Activated CD4-positive, alpha-beta memory T cell treated with anti-CD3 and anti-CD28 coated beads, Interleukin-2, amount 10 ng/mL, durations not matched to agents 7 days and 5 days (primary cell): ENCODE measurements around the gene SHB. TPM values are rescaled to one million over a fixed set of nuclear protein-coding genes. Genes with fewer than 3 reads are reported as not detected.

ENCODE experiments used
- CTCF ChIA-PET: fragments of 350-600 bp; sonication (Branson Sonifier 250); formaldehyde crosslinking; loops from one replicate; lab custom pipeline; 2021; ENCODE audit warnings: antibody characterized with exemption, inconsistent platforms; lab: Charles Lee
- POLR2A ChIA-PET: fragments of 350-600 bp; sonication (Branson Sonifier 250); formaldehyde crosslinking; loops from one replicate; lab custom pipeline; 2021; ENCODE audit warnings: antibody characterized with exemption; lab: Charles Lee
- DNase-seq: peaks from one replicate; pipeline ENCODE4 v3.0.0-alpha.2; 2020
- H3K27ac Mint-ChIP-seq: one replicate; pipeline ENCODE4 v1.8.0; 2021; ENCODE audit warnings: mild to moderate bottlenecking, mixed read lengths
- H3K27me3 Mint-ChIP-seq: one replicate; pipeline ENCODE4 v1.8.0; 2021; ENCODE audit warnings: mixed read lengths
- H3K36me3 Mint-ChIP-seq: one replicate; pipeline ENCODE4 v1.8.0; 2021; ENCODE audit warnings: low read depth, mixed read lengths
- H3K4me1 Mint-ChIP-seq: one replicate; pipeline ENCODE4 v1.8.0; 2021; ENCODE audit warnings: mixed read lengths
- H3K4me3 Mint-ChIP-seq: one replicate; pipeline ENCODE4 v1.8.0; 2021; ENCODE audit warnings: mild to moderate bottlenecking, mixed read lengths
- H3K9me3 Mint-ChIP-seq: one replicate; pipeline ENCODE4 v1.8.0; 2021; ENCODE audit warnings: mixed read lengths
- total RNA-seq, 2 experiments: library from RNA; stranded (reverse); gene quantifications; one replicate each; pipeline ENCODE4 v1.2.3, GENCODE V29; 2021

The SHB gene
- total RNA-seq, 2 experiments from 2014 or later = 0.93 to 1.0 TPM

DNA sequence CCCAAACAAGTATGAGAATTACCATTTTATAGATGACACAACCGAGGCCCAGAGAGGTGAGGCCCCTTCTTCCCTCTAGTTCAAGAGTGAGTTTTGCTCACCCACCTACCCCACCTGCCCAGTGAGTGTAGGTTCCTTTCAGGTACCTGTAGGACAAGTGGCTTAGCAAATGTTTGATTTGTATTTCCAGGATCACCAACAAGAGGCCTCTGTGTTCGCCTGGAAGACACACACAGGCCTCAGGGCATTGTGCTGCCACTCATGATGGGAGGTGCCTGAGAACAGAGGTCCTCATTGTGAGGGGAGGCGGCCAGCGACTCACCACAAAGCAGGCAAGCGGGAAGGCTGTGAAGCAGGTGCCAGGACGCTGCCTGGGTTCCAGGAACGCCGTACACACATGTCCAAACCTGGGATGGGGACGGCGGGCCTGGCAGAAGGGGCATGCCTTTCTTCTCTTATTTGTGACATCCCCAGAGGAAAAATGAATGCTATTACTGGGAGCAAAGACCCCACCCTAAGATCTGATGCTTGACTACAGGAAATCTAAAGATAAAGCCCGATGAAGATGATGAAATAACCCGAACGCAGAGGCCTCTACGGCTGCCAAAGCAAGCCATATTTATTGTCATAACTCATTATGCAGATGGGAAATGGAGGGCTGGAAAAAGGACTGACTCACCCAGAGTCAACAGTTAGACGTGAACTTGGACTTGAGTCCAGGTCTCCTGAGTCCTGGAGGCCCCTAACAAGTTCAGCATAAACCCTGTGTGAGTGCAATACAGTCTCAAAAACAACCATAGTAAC lies 104.9 kb downstream of the SHB start:
- peaks cover 14% of the 10 kb centered on the region for H3K4me1 Mint-ChIP-seq
- no peaks in the 10 kb centered on the region for H3K27me3 Mint-ChIP-seq
- H3K36me3 Mint-ChIP-seq = no peaks in the 10 kb centered on the region
- CTCF ChIA-PET = no interaction called here
- H3K4me3 Mint-ChIP-seq = no peak overlapping the region
- H3K9me3 Mint-ChIP-seq = no peaks in the 10 kb centered on the region
- POLR2A ChIA-PET = interaction anchor here (1.2 kb wide), 1 partner anchor 17 kb away, joined by 3 read pairs; no protein-coding TSS in a partner anchor
- DNase-seq = no peak
- H3K27ac Mint-ChIP-seq = no peak overlapping the region

GRCh38 chr9:37961351-37961750 lies 107.7 kb downstream of the SHB start:
- Mint-ChIP-seq H3K27me3 (no peaks in the 10 kb centered on the region), H3K4me3 (no peak overlapping the region), H3K9me3 (no peaks in the 10 kb centered on the region), H3K36me3 (no peaks in the 10 kb centered on the region), H3K27ac (no peak overlapping the region), H3K4me1 (peaks cover 14% of the 10 kb centered on the region)
- no peak for DNase-seq
- POLR2A ChIA-PET = no interaction called here
- CTCF ChIA-PET = no interaction called here

DNA sequence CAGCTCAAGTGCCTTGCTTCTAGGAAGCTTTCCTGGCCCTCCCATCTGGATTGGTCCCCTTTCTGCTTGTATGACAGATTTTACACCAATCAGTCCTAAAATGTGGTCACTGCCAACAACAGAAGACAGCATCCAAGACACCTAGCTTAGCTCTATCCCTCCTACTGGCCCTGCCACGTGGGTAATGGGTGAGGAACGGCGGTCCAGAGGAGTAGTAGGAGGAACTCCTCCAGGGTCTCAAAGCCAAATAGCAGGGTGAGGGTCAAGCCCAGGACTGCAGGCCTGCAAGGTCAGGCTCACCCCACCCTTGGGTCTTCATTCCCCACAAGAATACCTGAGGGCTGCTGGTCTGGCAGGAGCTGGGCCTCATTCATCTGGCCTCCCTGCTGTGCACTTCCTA lies 108.4 kb downstream of the SHB start:
- CTCF ChIA-PET = no interaction called here
- DNase-seq = no peak
- Mint-ChIP-seq H3K9me3 (no peaks in the 10 kb centered on the region), H3K27ac (no peak overlapping the region), H3K4me3 (no peak overlapping the region), H3K4me1 (peaks cover 13% of the 10 kb centered on the region), H3K36me3 (no peaks in the 10 kb centered on the region), H3K27me3 (no peaks in the 10 kb centered on the region)
- POLR2A ChIA-PET = no interaction called here

DNA sequence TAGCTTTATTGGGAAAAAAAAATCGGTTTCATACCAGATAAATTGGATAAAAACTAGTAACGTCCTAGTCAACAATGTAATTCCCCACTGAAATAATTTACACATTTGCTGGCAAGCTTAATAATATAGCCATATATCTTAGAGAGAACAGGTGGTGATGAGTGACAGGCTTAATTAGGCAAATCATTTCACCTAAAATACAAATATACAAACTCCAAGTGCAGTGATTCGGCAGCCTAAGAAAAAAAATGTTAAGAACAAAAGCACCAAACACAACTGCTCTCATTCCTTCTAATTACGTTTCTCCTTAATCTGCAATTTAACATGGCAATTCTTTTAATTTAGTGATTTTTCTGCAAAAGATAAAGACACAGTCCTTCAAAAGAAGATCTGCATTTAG lies 109.1 kb downstream of the SHB start:
- Mint-ChIP-seq H3K9me3 (no peaks in the 10 kb centered on the region), H3K4me3 (no peak overlapping the region), H3K27me3 (no peaks in the 10 kb centered on the region), H3K36me3 (no peaks in the 10 kb centered on the region), H3K4me1 (peaks cover 14% of the 10 kb centered on the region), H3K27ac (no peak overlapping the region)
- DNase-seq = no peak
- POLR2A ChIA-PET = no interaction called here
- CTCF ChIA-PET = interaction anchor here (1.5 kb wide), 1 partner anchor 46 kb away, joined by 5 read pairs; no protein-coding TSS in a partner anchor

DNA sequence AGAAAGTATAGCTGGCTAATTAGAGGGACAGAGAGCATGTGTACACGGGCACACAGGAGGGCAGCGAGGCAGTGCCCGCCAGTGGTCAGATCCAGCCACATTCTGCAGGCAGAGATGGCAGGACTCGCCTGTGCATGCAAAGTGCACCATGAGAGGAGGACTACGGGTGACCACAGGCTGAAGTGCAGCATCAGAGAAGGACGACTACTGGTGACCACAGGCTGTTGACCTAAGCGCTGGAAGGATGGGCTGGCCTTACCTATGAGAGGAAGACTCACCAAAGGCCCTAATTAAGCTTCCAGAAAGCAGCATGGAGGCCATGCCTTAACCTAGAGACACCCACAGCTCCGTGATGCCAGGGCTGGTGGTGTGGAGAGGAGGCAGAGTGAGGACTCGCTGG lies 110.9 kb downstream of the SHB start:
- Mint-ChIP-seq H3K4me1 (peaks cover 28% of the 10 kb centered on the region), H3K36me3 (no peaks in the 10 kb centered on the region), H3K27ac (no peak overlapping the region), H3K9me3 (no peaks in the 10 kb centered on the region), H3K27me3 (no peaks in the 10 kb centered on the region), H3K4me3 (no peak overlapping the region)
- ChIA-PET CTCF (no interaction called here), POLR2A (no interaction called here)
- no peak for DNase-seq

DNA sequence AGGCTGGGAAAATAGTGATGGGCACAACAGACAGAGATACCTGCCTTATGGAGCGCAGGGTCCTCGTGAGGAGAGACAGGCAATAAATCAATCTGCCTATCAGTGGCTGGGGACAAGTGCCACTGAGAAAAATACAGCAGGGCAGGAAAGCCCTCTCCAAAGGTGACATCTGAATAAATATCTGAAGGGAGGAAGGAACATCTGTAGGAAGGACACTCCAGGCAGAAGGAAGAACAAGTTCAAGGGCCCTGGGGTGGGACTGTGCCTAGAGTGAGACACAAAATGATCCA lies 111.4 kb downstream of the SHB start:
- Mint-ChIP-seq H3K4me1 (peaks cover 34% of the 10 kb centered on the region), H3K4me3 (no peak overlapping the region), H3K27ac (no peak overlapping the region), H3K9me3 (no peaks in the 10 kb centered on the region), H3K27me3 (no peaks in the 10 kb centered on the region), H3K36me3 (no peaks in the 10 kb centered on the region)
- DNase-seq = no peak
- ChIA-PET CTCF (no interaction called here), POLR2A (no interaction called here)

DNA sequence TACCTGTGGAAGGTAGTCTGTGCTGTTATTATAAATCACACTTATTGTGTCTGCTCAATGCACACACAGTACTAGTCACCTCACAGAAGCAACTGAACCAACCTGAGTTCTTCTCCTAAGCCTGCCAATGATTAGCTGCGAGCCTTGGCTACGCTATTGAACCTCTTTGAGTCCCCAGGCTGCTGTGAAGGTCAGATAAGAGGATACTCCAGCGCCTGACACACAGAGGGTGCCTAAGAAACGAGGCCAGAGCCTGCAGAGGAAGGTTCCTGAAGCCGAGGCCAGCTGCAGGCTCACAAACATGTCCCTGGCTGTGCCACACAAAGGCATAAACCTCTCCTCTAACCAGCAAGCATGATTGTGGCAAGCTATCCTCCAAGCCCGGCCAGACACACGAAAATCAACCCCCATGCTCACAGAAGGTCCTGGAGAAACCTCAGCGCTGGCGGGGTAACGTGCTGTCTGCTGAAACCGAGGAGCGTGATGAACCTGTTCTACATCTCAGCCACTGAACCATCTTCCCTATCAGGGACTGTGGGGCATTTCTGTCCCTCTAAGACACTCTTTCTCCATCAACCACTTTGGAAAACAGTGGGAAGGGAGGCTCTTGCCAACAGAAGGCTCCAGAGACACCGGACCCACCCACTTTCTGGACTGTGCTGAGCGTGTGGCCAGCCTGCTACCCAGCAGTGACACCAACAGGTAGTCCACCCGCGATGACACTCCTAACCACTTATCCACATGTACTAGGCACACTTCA lies 111.9 kb downstream of the SHB start:
- Mint-ChIP-seq H3K36me3 (no peaks in the 10 kb centered on the region), H3K9me3 (no peaks in the 10 kb centered on the region), H3K4me3 (no peak overlapping the region), H3K4me1 (peaks cover 39% of the 10 kb centered on the region), H3K27me3 (no peaks in the 10 kb centered on the region), H3K27ac (no peak overlapping the region)
- POLR2A ChIA-PET = no interaction called here
- no peak for DNase-seq
- CTCF ChIA-PET = no interaction called here

GRCh38 chr9:37956423-37956820 lies 112.6 kb downstream of the SHB start:
- Mint-ChIP-seq H3K27me3 (no peaks in the 10 kb centered on the region), H3K9me3 (no peaks in the 10 kb centered on the region), H3K4me1 (peaks cover 36% of the 10 kb centered on the region), H3K4me3 (no peak overlapping the region), H3K27ac (no peak overlapping the region), H3K36me3 (no peaks in the 10 kb centered on the region)
- ChIA-PET CTCF (no interaction called here), POLR2A (no interaction called here)
- no peak for DNase-seq

GRCh38 chr9:37955781-37956422 lies 113.1 kb downstream of the SHB start:
- Mint-ChIP-seq H3K27me3 (no peaks in the 10 kb centered on the region), H3K4me1 (peaks cover 32% of the 10 kb centered on the region), H3K9me3 (no peaks in the 10 kb centered on the region), H3K36me3 (no peaks in the 10 kb centered on the region), H3K4me3 (no peak overlapping the region), H3K27ac (no peak overlapping the region)
- CTCF ChIA-PET = no interaction called here
- POLR2A ChIA-PET = no interaction called here
- no peak for DNase-seq

DNA sequence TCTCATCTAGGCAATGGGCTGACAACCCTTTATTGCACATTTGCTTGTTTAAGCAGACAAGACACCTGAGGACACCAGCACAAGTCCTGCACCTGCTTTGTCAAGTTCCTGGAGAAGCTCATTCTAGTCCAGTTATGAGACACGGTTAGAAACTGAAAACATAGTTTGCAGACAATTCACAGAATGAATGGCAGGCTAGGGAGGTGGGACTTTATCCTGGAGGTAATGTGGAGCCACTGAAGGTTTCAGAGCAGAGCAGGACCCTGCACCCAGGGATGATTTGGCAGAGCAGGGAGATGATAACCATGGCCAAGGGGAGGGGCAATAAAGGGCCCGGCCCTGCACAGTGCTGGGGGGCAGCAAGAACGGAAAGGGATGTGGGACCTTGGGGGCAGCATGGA lies 114.4 kb downstream of the SHB start:
- H3K4me1 Mint-ChIP-seq = peaks cover 31% of the 10 kb centered on the region
- H3K27me3 Mint-ChIP-seq = no peaks in the 10 kb centered on the region
- ChIA-PET CTCF (no interaction called here), POLR2A (no interaction called here)
- no peak overlapping the region for H3K4me3 Mint-ChIP-seq
- H3K9me3 Mint-ChIP-seq = no peaks in the 10 kb centered on the region
- no peaks in the 10 kb centered on the region for H3K36me3 Mint-ChIP-seq
- H3K27ac Mint-ChIP-seq = peak overlapping the region; percentile 76
- DNase-seq = no peak

- no peaks in the 10 kb centered on the region for H3K36me3 Mint-ChIP-seq
- H3K9me3 Mint-ChIP-seq = no peaks in the 10 kb centered on the region
- DNase-seq = peak; percentile 59
- peak overlapping the region; percentile 4 for H3K4me3 Mint-ChIP-seq
- peak overlapping the region; percentile 76 for H3K27ac Mint-ChIP-seq
- H3K27me3 Mint-ChIP-seq = no peaks in the 10 kb centered on the region
- POLR2A ChIA-PET = no interaction called here
- H3K4me1 Mint-ChIP-seq = peaks cover 31% of the 10 kb centered on the region
- CTCF ChIA-PET = no interaction called here
These were observed 115.1 kb downstream of the SHB start for GRCh38 chr9:37953775-37954437.

- Mint-ChIP-seq H3K4me1 (peaks cover 31% of the 10 kb centered on the region), H3K4me3 (no peak overlapping the region), H3K27me3 (no peaks in the 10 kb centered on the region), H3K27ac (peak overlapping the region; percentile 76), H3K9me3 (no peaks in the 10 kb centered on the region), H3K36me3 (no peaks in the 10 kb centered on the region)
- ChIA-PET POLR2A (no interaction called here), CTCF (no interaction called here)
- DNase-seq = no peak
These were observed 115.7 kb downstream of the SHB start for GRCh38 chr9:37953206-37953774.

DNA sequence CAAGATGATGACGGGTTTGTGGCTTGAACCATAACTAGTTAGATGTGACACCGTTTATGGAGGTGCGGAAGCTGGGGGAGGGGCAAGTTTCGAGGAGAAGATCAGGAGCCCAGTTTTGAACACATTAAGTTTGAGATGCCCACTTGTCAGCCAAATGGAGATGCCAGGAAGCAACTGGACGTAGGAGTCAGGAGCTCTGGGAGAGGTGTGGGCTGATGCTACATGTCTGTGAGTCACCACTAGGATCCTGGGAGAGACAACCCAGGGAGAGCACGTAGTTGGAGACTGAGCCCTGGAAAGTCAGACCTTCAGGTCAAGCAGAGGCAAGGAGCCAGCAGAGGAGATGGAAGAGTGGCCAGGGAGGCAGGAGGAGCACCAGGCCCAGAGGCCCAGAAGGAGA lies 116.3 kb downstream of the SHB start:
- peaks cover 31% of the 10 kb centered on the region for H3K4me1 Mint-ChIP-seq
- ChIA-PET CTCF (no interaction called here), POLR2A (no interaction called here)
- no peak overlapping the region for H3K4me3 Mint-ChIP-seq
- H3K27me3 Mint-ChIP-seq = no peaks in the 10 kb centered on the region
- H3K36me3 Mint-ChIP-seq = no peaks in the 10 kb centered on the region
- H3K9me3 Mint-ChIP-seq = no peaks in the 10 kb centered on the region
- H3K27ac Mint-ChIP-seq = peak overlapping the region; percentile 76
- no peak for DNase-seq
